GM12891 (cell line): ENCODE measurements around the gene GAS2L3.

Source experiments
- PAX5 ChIP-seq: IDR thresholded peaks from 2 replicates; pipeline ENCODE4 v1.6.1; 2011; ENCODE audit warnings: low read length, moderate library complexity, mild to moderate bottlenecking; ENCODE audit not compliant: insufficient read depth, severe bottlenecking
- POLR2A ChIP-seq: IDR thresholded peaks from 2 replicates; pipeline ENCODE4 v1.6.1; 2011; ENCODE audit warnings: low read depth, low read length, control low read depth
- POLR2AphosphoS5 ChIP-seq: IDR thresholded peaks from 2 replicates; pipeline ENCODE4 v1.6.1; 2011; ENCODE audit warnings: low read depth, low read length, control low read depth
- POU2F2 ChIP-seq: IDR thresholded peaks from 2 replicates; pipeline ENCODE4 v1.6.1; 2011; ENCODE audit warnings: low read depth, mild to moderate bottlenecking, control low read depth, low read length, moderate library complexity
- TAF1 ChIP-seq: IDR thresholded peaks from 2 replicates; pipeline ENCODE4 v1.6.1; 2011; ENCODE audit warnings: low read depth, low read length, control low read depth

- no peak for TF ChIP-seq TAF1
- TF ChIP-seq POLR2A, result no peak
- TF ChIP-seq POLR2AphosphoS5, result no peak
- TF ChIP-seq PAX5, result no peak
- TF ChIP-seq POU2F2, result no peak
Measured at GRCh38 chr12:100646896-100647295, 73.4 kb downstream of the GAS2L3 start.
